SH-SY5Y (cell line): ENCODE data around the gene MIOS.

ENCODE experiments used
- GATA2 ChIP-seq: IDR thresholded peaks from 2 replicates; pipeline ENCODE4 v1.6.1; 2011; ENCODE audit warnings: mild to moderate bottlenecking, low read depth, low read length
- GATA3 ChIP-seq: IDR thresholded peaks from 2 replicates; pipeline ENCODE4 v1.6.1; 2011; ENCODE audit warnings: low read depth, mild to moderate bottlenecking, low read length, moderate library complexity

DNA sequence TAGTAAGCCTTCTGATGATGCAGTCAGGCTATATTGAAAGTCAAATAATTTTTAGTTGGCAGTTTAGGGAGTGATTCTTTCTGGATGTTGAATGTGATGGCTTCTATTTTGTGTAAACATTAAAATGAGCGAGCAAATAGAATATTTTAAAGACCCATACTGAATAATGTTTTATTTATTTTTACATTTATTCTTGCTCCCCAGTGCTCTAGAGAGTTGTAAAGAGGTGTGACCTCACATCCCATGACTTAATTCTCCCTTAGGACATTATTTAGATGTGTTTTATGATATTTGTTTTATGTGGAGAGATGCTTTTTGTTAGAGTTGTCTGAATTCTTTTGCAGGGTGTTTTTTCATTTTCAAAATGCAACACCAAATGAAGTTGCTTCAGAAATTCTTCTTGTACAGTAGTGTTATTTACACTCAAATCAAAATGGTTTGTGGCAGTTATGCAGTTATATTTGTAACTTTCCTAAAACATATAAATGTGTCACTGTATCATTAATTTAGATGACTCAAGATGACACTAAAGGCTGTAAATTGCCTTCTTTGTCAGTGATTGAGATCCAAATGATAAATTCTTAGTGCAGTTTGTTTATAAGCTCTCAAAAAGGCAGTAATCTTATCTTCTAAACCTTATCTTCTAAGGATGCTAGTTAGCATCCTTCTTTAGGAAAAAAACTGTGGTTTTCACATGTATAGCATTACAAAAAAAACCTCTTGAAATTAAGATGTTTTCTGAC is 86.3 kb downstream of the MIOS start:
- TF ChIP-seq GATA2 (no peak), GATA3 (no peak)
